HG03108 (cell line): ENCODE measurements around the gene CSNK1A1.
"Not testable (repeated sequence)": the region's sequence is repeated elsewhere in the genome, so short reads cannot be mapped to it uniquely, and the experiment has no call there.

Experiments used
- ATAC-seq: cut with Tn5 transposase; IDR thresholded peaks from one replicate; pipeline ENCODE4 v1.9.1; 2021; ENCODE audit warnings: moderate library complexity; ENCODE audit not compliant: unreplicated experiment

CSNK1A1 gene

DNA sequence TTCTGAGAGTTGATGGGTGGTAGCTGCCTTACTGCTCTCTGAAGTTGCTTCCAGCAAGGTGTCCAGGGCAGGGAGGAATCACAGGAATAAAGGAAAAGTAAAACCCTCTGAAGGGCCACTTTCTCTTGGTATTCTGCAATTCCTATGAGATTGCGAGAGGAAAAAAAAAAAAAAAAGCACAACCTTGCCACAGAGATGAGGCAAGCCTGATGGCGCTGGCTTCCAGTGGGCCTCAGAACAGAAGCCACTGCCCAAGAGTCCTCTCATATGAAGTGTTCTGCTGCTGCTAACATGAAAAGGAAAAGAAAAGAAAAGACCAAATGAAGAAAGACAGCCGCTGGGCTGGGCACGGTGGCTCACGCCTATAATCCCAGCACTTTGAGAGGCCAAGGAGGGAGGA is 91.3 kb downstream of the CSNK1A1 start:
- no peak for ATAC-seq

DNA sequence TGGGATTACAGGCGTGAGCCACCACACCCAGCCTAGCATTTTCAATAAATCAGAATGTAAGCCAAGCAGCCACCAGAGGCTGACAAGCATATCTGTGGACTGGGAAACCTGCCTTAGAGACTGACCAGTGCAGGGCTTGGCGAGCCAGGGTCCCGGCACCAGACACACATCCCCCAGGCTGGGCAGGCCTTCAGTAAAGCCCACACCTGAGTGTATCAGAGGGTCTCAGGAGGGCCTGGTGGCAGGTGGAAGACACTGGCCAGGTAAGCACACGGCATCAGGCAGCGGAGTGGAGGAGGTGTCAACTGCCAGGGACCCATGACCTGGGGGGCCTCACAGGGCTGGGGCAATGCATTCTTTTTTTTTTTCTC is 93.9 kb downstream of the CSNK1A1 start:
- no peak for ATAC-seq

DNA sequence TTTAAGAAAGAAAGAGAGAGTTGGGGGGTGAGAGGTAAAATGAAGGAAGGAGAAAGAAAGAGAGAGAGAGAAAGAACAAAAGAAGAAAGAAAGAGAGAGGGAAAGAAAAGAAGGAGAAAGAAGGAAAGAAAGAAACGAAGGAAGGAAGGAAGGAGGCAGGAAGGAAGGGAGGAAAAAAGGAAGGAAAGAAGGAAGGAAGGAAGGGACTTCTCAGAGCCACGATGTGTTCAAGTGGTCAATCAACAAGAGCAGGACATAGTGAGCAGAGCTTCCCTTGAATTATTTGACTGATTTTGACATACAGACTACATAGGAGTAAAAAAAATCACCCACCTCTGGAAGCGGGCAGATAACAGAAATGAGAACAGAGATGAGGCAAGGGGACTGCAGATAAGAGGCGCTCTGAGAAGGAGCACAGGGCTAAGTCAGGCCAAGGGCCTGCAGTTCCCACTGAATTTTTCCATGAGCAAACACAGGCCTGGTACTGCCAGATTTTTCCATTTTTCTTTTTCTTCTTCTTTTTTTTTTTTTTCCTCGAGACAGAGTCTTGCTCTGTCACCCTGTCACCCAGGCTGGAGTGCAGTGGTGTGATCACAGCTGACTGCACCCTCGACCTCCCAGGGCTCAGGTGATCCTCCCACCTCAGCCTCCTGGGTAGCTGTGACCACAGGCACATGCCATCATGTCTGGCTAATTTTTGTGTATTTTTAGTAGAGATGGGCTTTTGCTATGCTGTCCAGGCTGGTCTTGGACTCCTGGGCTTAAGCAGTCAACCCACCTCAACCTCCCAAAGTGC is 94.4 kb downstream of the CSNK1A1 start:
- ATAC-seq, result no peak

DNA sequence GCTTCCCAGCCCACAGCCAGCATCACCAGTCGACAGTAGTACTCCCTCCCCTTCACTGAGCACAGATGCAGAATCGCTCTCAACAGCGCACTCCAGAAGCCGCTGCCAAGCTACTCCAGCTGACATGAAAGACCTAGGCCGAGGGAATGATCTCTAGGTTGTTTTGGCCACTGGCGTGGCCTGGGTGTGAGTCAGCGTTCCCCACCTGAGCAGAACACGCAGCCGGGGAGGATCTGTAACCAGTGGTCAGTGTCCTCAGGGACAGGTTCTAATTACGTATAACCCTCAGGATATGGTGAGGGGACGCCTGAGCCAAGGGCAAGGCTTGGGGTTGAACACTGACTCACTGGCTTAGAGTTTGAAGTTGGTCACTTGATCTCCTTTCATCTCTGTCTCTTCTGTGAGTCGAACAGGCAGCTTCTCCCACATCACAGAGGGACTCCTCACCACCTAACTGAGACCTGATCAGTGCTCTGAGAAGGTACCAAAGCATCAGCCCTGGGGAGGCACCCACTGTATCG is 95.3 kb downstream of the CSNK1A1 start:
- ATAC-seq, result no peak

DNA sequence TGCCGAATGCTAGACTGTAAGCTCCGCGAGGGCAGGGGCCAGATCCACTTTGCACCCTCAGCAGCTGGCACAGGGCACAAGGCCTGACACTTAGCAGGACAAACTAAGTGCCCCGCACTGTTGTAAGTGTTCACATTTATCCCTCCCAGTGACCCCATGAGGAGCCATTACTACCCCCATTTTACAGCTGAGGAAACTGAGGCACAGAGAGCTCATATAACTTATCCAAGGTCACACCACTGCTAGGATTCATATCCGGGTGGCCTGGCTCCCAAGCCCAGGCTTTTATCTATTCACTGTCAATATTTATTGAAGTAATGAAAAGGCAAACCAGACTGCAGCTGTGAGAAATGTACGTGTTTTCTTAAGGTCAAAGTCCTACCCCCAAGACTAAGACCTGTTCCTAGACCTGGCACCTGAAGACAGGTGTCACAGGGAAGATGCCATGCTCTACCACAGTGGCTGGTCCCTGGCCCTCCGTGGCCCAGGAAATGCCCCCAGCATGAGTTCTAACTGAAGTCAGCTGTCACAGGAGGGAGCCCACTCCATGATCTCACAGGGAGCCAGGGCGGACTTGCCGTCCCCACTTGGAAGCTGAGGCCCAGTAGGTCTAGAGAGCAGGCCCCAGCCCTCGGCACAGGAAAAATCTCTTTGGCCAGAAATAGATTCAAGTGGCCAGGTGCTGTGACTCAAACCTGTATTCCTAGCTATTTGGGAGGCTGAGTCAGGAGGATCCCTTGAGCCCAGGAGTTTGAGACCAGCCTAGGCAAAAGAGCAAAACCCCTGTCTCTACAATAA is 97.4 kb downstream of the CSNK1A1 start:
- no peak for ATAC-seq

DNA sequence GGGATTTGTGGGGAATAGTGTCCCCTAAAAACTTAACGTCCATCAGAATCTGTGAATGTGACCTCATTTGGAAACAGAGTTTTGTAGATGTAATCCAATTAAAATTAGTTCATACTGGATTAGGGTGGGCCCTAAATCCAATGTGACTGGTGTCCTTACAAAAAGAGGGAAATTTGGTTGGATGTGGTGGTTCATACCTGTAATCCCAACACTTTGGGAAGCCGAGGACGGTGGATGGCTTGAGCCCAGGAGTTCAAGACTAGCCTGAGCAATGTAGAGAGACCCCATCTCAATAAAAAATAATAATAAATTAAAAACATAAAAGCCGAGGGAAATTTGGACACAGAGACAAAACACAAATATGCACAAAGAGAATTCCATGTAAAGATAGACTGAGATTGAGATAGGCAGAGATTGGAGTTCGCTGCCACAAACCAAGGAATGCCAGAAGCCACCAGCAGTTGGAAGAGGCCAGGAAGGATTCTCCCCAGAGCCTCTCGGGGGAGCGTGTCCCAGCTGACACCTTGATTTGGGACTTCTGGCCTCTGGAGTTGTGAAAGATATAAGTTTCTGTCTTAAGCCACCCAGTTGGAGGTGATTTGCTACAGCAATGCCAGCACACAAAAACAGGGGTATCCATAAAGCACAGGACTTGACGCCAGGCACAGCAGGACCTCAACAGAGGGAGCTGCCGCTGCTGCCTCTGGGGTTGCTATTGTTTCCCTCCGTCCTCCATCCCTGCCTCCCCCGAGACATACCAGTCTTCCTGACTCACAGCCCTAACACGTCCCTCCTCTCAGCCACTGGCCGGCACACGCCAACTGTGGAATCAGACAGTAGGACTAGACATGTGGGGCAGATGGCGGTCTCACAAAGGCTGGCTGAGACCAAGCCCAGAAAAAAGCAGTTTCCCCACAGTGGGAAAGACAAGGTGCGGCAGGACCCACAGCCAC is 98.3 kb downstream of the CSNK1A1 start:
- ATAC-seq, result no peak

DNA sequence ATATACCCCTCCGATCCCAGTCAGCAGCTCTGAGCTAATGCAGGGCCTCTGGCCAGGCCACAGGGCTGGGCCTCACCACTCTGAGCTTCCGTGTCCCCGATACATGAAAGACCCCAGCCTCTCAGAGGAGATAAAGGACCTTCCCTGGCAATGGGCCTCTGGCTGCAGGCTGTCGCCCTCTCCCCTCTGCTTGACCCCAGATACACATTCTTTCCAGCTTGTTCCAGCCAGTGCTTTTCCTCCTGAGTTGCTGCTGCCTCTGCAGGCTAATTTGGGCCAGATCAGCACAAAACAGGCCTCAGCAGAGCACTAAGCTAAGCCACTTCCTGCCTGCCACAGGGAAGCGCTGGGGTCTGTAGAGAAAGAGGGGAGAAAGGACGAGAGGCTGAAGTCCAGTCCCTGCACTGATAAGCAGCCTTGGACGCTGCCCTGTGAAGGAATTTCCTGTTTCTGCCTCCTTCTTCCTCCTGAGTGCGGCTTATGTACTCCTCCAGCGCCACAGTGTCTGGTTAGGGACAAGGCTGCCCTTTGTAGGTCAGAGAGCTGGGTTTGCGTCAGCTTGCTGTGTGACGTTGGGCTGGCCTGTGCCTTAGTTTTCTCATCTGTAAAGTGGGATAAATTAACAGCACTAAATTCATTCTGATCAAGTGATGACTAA is 99.1 kb downstream of the CSNK1A1 start:
- no peak for ATAC-seq

DNA sequence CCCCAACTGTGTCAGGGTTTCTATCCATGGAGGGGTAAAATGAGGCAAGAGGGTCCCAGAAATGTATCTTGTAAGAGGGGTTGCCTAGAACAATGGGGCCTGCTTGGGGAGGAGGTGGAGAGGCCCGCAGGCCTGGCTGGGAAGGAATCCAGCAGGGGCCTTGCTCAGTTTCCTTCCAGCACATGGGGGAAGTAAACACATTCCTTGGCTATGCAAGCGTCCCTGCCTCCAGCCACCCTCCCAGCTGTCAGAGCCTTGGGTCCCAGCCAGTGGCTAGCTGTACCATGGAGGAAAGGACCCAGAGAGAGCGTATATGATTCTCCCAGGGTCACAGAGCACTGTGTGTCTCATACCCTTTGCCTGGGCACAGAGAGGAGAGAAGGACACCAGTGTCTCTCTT is 101.0 kb downstream of the CSNK1A1 start:
- no peak for ATAC-seq

DNA sequence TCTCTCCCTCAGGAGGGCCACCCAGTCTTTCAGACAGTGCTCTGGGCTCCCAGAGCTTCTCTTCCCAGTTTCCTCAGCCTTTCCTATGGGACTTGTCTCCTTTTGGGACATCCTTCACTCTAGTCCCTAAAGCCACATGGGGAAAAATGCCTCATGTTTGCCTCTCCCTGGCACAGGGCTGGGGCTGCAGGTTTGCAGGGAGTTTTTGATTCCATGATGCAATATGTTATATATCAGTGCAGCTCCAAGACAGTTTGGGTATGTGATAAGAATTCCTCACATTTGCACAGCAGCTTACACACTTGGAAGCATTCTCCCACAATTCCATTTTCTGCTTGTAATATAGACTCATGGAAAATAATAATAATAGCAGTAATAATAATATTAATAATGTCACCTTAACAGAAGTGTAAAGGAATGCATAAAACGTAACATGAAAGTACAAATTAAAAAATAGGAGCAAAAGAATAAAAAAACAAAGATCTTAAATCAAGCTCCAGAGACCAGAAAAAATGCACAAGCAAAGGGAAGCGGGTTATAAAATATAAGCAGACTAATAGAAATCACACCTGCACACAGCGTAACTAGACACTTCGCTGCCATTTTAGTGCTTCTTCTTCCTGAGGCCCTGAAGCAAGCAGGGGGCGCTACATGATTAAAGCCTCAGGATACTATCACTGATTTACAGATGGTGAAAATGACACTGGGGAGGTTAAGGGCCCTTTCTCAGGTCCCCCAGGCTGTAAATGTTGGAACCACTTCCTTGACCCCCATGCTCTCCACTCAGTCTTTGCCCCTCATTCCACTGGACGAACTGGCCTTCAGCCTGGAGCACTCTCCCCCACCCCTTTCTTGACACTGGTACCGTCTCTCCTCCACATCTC is 102.2 kb downstream of the CSNK1A1 start:
- no peak for ATAC-seq

DNA sequence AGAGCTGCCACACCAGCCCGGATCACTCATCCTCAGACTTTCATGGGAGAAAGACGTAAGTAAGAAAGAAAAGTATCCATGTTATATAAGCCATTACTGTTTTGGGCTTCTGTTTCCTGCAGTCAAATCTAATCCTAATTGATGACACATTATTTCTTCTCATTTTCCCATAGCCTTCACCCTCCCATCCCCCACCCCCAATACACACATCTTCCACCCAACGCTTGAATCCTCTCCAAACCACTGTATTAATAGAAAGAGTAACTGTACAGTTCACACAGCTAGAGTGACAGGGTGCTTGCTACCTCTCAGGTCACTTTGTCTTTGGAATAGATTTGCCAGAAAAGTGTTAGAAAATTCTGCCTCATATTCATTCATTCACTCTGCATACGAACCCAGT is 102.8 kb downstream of the CSNK1A1 start:
- no peak for ATAC-seq

DNA sequence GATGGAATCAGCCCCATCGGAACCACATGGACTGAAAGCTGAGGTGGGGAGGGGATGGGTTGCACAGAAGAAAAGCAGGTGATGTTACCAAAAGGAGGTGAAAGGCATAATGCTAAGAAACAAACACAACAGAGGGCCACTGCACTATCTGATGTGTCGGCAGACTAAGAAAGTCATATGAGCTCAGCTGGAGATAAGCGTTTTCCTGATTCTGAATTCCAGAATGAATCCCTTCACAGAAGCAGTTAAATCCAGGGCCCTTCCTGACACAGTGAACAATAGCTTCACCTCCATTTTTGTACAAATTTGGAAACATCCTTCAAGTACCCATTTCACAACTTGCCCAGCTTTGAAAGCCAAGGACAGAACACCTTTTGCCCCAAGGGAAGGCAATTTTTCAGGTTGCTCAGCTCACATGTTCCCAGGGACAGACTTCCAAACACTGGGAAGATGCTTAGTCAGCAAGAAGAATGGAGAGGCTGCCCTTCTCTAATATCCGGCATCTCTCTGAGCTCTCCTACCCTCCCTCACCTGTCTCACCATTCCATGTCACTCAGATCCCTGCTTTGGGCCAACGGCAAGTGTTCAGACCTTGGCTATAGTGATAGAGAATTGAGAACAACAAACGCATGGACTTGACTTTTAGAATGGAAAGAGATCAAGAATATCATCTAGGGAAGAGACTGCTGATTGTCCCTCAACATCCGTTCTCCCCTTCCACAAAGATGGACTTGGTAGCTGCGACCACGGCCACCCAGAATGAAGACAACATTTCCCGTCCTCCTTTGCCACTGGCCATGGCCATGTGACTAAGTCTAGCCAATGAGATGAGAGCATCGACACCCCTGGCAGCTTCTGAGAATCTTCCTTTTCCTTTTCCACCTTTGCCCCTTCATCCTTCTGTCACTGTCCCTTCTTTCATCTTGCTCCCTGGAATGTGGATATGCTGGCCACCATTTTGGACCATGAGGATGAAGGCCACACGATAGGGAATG is 103.6 kb downstream of the CSNK1A1 start:
- ATAC-seq, result no peak

DNA sequence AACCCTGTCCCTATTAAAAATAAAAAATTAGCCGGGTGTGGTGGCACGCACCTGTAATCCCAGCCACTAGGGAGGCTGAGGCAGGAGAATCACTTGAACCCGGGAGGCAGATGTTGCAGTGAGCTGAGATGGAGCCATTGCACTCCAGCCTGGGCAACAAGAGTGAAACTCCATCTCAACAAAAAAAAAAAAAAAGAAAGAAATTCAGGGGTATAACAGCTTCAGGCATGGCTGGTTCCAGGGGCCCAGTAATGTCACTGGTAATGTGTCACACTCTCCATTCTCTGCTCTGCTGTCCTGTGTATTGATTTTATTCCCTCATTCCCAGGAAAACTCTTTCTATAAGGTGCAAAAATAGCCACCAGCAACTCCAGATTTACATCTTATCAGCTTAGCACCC is 104.4 kb downstream of the CSNK1A1 start:
- ATAC-seq, result not testable (repeated sequence)

DNA sequence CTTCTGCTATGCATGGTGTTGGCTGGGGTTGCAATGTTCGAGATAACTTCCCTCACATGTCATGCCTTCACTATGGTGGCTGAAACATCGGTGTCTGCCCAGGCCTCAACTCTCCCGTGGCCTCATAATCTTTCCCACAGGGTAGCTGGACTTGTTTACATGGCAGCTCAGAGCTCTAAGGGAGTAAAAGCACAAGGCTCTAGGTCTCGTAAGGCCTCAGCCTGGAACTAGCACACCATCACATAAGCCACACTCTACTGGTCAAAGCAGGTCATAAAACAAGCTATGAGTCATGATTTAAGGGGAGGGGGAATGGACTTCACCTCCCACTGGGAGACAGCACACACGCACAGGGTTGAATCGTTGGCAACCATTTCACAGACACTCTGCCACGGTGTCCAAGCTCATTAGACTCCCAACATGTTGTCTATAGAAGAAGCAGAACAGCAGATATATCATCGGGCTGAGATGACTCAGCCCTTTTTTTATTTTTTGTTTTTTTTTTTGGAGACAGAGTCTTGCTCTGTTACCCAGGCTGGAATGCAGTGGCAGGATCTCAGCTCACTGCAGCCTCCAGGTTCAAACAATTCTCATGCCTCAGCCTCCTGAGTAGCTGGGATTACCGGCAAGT is 105.4 kb downstream of the CSNK1A1 start:
- ATAC-seq, result no peak

DNA sequence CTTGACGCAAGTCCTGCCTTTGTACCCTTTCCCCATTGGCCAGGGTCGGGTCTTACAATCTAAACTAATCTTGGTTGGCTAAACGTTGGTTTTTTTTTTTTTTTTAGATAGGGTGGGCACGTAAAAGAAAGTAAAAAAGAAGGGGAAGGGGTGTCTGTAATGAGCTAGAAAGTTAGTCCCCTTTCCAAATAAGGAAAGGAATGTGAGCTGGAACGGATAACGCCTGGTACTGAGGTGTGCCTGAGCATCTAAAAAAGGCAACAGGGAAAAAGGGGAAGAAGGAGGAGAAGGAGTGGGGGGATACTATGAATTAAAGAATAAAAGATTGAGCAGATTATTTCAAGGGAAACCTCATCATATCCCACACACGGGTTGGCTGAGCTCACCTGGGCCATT is 105.9 kb downstream of the CSNK1A1 start:
- no peak for ATAC-seq

DNA sequence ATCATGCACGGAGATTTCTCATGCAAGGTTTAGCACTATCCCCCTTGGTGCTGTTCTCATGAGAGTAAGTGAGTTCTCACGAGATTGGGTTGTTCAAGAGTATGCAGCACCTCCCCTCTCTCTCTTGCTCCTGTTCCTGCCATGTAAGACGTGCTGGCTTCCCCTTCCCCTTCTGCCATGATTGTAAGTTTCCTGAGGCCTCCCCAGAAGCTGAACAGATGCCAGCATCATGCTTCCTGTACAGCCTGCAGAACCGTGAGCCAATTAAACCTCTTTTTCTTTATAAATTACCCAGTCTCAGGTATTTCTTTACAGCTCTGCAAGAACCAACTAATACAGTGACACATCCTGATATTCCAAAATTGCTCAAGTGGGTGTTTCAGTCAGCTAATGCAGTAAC is 106.8 kb downstream of the CSNK1A1 start:
- ATAC-seq, result not testable (repeated sequence)

DNA sequence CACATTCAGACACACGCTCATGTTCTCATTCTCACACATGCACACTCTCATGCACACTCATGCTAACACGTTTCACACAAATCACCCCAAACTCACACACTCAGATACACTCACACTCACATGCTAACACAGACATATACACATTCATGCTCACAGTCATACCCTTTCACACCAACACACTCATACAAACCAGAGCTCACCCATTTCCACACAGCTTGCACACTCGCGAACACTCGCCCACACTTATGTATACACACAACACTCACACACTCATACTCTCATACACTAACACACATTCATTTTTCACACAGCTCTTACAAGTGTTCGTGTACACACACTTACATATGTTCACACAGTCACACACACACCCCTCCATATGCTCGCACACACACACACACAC is 108.0 kb downstream of the CSNK1A1 start:
- no peak for ATAC-seq

DNA sequence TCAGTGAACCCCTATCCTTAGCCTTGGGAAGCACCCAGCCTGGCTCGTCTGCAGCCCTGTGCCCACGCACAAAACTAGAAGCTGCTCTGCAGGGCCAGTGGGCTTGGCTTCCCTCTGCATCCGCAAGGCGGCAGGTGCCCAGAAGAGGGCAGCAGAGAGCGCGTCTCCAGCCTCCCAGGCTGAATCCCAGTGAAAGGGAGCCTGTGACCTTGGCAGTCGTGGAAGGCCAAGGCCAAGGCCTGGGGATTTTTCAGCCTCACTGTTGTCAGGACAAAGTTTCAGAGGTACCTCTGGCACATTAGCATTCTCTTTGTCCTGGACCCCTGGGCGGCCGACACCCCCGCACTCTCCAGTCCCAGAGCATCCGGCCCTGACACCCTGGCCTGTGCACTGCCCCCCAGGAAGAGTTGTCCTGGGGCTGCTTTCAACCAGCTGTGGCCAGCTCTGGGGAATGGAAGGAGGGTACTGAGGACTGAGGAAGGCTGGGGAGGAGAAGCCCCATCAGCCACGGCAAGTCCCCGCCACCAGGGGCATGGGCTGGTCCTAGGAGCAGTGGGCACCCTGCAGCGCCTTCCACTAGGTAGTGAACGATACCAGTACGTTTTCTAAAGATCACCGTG is 108.6 kb downstream of the CSNK1A1 start:
- peak; percentile 62 for ATAC-seq
